Kasumi-1 (cell line): ENCODE data around the gene L1TD1.
"Not testable (repeated sequence)": the region's sequence is repeated elsewhere in the genome, so short reads cannot be mapped to it uniquely, and the experiment has no call there.

ENCODE experiments used
- DNase-seq, 2 experiments: peaks; one replicate each; lab custom pipeline; 2025; lab: John Stamatoyannopoulos, UW

The L1TD1 gene

DNA sequence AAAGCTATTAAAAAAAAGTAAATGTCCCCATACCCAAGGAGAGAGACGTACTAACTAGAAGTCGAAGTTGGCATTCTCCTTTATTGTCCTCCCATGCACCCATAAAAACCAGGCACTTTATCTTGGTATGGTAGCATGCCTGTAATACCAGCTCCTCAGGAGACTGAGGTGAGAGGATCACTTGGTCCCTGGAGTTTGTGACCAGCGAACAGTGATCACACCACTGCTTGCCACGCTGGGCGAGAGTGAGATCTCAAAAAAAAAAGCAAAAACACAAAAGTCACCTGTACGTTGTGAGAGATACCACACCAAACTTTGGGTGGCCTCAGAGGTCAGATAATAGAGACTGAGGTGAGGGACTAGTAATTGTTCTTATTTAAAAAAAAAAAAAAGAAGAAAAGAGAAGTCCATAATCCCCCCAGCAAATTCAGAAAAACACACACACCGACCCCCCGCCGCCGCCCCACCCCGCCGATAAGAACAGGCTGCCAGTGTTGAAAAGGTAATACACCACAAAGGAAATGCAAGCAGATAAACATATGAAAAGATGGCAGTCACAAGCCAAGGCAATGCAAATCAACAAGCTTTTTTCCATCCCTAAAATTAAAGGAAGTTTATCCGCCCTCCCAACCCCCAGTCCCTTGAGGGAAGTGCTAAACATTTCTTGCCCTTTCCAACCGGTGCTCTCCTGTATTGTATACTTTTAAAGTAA, 3.6 kb downstream of the L1TD1 start:
- no peak for DNase-seq

DNA sequence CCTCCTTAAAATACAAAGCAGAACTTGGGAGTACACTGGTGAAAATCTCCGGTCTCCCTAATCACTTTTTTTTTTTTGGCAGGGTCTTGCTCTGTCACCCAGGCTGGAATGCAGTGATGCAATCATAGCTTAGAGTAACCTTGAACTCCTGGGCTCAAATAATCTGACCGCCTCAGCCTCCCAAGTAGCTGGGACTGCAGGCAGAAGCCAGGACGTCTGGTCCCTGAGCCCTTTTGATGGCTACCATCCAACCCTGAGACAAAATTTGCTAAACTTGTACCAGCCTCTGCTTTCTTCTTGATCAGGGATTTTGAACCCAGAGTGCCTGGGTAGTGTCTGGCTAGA, 4.1 kb downstream of the L1TD1 start:
- DNase-seq: no peak

DNA sequence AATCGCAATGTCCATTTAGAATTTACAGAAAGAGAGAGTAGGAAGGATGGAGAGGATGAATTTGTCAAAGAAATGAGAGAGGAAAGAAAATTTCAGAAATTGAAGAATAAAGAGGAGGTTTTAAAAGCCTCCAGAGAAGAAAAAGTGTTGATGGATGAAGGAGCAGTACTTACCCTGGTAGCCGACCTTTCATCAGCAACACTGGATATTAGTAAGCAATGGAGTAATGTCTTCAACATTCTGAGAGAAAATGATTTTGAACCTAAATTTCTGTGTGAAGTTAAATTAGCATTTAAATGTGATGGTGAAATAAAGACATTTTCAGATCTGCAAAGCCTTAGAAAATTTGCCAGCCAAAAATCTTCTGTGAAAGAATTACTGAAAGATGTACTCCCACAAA, 12.5 kb downstream of the L1TD1 start:
- DNase-seq: no peak

DNA sequence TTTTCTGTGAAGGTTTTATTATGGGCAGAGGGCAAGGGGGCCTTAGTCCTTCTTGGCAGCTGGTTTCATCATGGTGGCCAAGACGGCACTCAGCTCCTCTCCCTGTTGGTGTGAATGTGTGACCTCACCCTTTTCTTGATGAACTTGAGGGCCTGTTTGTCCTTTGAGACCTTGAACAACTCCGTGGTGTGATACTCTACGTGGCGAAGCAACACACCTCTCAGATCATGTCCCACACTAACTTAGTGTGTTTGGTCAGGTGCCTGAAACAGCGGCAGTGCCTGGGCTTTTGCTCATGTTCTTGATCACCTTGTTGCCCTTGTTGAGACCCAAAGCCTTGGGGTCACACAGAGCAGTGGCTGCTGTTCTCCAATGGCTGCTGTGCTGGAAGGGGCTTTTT, 13.4 kb downstream of the L1TD1 start:
- no peak for DNase-seq

DNA sequence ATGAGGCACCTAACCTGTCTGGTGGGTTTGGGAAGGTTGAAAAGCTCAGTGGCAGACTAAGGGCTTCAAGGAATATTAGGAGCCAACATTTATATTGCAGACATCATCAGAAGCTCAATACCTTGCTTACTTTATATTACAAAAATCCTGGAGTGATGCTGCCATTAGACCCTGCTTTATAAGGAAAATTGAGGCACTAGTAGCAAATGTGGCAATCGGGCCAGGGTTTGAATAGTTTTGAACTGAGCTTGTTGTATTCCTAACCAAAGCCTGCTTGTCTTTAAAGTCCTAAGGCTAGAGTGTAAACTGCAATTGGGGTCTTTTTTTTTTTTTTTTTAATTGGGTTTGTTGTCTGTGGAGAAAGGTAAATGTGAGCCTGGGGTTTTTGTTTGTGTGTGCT, 14.3 kb downstream of the L1TD1 start:
- DNase-seq: no peak

DNA sequence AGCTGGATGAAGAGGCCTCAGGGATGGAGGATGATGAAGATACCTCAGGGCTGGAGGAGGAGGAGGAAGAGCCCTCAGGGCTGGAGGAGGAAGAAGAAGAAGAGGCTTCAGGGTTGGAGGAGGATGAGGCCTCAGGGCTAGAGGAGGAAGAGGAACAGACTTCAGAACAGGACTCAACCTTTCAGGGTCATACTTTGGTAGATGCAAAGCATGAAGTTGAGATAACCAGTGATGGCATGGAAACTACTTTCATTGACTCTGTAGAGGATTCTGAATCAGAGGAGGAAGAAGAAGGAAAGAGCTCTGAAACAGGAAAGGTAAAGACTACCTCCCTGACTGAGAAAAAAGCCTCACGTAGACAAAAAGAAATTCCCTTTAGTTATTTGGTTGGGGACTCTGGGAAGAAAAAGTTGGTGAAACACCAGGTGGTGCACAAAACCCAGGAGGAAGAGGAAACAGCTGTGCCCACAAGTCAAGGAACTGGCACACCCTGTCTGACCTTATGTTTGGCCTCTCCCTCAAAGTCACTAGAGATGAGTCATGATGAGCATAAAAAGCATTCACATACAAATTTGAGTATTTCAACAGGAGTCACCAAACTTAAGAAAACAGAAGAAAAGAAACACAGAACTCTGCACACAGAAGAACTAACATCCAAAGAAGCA, 15.4 kb downstream of the L1TD1 start:
- DNase-seq: peak; percentile 13 to 23

DNA sequence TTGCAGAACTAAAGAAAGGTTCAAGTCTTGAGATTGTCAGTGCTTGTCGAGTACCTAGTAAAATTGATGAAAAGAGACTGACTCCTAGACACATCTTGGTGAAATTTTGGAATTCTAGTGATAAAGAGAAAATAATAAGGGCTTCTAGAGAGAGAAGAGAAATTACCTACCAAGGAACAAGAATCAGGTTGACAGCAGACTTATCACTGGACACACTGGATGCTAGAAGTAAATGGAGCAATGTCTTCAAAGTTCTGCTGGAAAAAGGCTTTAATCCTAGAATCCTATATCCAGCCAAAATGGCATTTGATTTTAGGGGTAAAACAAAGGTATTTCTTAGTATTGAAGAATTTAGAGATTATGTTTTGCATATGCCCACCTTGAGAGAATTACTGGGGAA, 16.3 kb downstream of the L1TD1 start:
- DNase-seq: peak; percentile 6 to 30

DNA sequence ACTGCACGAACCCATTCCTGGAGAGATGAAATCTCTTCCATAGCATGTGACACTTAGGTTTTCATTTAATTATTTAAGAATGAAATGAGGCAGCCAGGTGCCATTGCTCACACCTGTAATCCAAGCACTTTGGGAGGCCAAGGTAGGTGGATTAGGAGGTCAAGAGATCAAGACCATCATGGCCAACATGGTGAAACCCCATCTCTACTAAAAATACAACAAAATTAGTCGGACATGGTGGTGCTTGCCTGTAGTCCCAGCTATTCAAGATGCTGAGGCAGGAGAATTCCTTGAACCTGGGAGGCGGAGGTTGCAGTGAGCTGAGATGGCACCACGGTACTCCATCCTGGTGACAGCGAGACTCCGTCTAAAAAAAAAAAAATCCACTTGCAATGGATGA, 17.8 kb downstream of the L1TD1 start:
- DNase-seq: no peak

DNA sequence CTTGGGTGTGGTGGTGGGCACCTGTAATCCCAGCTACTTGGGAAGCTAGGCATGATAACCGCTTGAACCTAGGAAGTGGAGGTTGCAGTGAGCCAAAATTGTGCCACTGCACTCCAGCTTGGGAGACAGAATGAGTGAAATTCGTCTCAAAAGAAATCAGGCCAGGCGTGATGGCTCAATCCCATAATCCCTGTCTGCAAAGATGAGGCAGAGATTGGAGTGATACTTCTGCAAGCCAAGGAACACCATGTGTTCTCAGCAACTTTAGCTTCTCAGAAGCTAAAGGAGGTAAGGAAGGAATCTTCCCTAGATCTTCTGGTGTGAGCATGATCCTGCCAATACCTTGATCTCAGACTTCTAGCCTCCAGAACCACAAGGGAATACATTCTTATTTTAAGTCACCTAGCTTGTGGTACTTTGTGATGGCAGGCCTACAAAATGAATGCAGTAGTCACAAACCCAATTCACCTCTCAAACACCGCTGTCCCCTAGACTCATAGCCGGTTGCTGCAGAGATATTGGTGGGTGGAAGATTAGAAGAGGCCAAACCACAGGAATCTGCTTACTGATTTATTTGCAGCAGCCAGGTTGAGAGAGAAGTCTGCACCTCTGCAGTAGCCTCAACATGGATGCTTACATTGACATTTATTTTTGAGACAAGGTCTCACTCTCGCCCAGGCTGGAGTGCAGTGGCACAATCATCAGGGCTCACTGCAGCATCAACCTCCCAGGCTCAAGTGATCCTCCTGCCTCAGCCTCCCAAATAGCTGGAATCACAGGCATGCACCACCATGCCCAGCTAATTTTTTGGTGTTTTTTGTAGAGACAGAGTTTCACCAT, 18.6 kb downstream of the L1TD1 start:
- DNase-seq: no peak

DNA sequence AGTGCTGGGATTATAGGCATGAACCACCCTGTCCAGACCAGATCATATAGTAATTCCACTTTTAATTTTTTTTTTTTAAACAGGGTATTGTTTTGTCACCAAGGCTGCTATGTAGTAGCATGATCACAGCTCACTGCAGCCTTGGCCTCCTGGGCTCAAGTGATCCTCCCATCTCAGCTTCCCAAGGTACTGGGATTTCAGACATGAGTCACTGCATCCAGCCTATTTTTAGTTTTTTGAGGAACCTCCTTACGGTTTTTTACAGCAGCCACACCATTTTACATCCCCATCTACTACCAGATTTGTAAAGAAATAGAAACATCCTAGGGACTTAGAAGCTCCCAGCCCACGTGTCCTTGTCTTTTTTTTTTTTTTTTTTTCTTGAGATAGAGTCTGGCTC, 24.0 kb downstream of the L1TD1 start:
- DNase-seq: no peak

DNA sequence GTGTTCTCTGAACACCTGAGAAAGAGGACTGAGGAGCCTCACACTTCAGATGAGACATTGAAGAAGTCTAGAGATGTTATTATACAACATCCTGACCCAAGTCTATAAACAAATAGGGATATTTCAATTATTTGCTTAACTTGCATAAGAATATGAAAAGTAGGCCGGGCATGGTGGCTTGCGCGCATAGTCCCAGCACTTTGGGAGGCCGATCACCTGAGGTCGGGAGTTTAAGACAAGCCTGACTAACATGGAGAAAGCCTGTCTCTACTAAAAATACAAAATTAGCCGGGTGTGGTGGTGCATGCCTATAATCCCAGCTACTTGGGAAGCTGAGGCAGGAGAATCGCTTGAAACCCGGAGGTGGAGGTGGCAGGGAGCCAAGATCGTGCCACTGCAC, 25.8 kb downstream of the L1TD1 start:
- not testable (repeated sequence) for DNase-seq

DNA sequence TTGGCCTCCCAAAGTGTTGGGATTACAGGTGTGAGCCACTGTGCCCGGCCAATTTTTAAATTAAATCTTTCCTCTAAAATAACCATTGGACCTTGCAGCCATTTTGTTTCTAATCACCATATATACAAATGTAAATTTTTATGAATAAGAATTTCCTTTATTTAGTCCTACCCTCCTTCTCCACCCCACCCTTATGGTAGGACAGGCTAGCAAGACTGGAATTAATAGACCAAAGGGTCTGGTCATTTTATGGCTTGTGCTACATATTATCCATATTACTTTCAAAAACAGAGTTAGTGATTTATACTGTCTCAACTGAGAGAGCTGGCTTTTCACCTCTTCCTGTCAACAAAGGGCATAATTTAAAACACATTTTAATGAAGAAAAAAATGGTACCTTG, 26.5 kb downstream of the L1TD1 start:
- DNase-seq: no peak

DNA sequence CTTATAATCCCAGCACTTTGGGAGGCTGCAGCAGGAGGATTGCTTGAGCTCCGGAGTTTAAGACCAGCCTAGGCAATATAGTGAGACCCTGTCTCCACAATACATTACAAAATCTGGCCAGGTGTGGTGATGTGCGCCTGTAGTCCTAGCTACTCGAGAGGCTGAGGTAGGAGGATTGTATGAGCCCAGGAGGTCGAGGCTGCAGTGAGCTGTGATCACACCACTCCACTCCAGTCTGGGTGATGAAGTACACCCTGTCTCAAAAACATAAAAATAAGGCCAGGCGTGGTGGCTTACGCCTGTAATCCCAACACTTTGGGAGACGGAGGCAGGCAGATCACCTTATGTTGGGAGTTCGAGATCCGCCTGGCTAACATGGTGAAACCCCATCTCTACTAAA, 27.7 kb downstream of the L1TD1 start:
- DNase-seq: no peak

DNA sequence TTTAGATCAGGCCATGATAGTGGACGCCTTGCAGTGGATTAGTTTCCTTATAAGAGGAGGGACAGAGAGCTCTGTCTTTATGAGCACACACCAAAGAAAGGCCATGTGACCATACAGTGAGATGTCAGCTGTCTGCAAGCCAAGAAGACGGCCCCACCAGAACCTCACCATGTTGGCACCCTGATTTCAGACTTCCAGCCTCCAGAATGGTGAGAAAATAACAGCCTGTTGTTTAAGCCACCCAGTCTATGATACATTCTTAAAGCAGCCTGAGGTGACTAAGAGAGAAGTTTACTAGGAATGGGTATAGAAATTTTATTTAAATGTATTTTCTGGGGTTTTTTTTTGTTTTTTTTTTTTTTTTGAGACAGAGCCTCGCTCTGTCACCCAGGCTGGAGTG, 29.5 kb downstream of the L1TD1 start:
- no peak for DNase-seq

DNA sequence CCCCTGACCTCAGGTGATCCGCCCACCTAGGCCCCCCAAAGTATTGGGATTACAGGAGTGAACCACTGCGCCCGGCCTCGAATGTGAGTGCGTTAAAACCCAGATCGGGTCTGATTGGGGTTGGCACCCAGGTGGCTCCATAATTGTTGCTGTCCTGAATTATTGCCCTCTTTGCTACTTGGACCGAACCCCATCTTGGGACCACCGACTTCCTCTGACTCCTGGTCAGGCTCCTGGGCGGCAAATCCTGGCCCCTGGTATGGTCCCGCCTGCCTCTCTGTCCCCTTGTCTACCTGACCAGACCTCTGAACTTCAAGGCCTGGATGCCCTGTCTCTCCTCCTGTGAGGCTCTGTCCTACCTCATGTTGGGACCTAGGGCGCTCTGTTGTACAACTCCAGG, 32.8 kb downstream of the L1TD1 start:
- DNase-seq: no peak

DNA sequence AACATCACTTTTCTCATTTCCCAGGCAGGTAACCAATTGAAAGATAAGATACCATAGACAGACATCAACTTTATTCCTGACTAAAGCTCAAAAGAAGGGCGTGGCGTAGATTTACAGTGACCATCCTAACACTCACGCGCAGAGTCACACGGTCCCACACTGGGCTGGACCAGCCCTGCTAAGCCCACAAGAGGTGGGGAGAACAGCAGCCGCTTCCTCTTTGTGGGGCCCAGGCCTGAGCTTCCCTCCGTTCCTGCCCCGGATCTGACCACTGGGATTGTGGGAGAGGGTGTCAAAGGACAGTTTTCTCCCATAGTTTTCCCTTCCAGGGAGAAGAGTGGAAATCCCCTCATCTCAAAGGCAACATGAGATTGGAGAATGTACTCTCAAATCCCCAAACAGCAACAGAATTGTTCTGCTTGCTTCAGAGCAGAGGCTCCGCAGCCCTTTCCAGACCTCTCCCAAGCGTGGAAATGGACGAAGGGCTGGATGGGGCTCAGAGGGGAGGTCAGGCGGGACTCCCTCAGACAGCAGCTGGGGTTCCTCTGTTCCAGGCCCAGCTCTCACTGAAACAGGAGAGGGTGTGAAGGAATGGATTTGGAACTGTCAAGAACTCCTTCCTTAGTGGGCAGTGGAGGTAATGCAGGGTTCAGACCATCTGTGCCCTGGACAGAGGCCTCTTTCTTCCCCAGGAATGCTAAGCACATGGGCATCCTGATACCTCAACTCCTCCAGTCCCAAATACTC, 33.7 kb downstream of the L1TD1 start:
- no peak for DNase-seq

DNA sequence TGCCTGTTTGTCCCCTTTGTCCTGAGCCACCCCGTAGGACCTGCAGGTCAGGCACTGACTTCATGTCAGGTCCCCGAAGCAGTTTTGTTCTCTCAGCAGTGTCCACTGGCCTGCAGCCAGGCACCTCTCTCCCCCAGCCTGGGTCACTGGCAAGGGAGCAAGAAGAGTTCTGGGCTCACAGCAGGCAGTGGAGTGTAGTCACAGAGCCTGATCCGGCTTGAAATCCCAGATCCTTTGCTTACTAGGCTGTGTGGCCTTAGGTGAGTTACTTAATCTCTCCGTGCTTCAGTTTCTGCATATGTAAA, 34.2 kb downstream of the L1TD1 start:
- DNase-seq: no peak

DNA sequence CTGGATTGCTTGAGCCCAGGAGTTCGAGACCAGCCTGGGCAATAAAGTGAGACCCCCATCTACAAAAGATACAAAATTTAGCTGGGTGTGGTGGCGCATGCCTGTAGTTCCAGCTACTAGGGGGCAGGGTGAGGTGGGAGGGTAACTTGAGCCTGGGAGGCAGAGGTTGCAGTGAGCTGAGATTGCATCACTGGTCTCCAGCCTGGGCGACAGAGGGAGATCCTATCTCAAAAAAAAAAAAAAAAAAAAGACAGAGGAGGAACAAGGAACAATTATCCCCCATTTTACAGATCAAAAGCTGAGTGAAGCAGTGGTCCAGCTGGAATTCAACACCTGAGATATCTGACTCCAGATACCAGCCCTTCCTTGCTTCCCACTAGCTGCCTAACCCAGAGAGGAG, 34.8 kb downstream of the L1TD1 start:
- no peak for DNase-seq

DNA sequence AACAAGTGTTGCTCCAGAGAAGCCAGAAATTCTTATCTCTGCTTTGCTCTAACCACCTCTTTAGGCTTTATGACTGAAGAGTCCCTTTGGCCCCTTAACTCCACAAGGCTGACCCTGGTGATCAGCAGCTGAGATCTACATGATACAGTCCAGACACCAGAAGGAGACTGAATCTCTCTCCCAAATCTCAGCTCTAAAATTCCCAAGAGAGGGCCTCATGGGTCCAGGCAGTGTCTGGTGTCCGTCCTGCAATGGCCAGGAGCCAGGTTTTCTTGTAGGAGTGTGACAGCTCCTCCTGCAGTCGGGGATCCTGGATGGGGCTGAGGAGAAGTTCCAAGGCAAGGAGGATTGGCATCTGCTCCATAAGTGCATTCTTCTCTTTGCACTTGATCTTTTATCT, 35.3 kb downstream of the L1TD1 start:
- DNase-seq: no peak

DNA sequence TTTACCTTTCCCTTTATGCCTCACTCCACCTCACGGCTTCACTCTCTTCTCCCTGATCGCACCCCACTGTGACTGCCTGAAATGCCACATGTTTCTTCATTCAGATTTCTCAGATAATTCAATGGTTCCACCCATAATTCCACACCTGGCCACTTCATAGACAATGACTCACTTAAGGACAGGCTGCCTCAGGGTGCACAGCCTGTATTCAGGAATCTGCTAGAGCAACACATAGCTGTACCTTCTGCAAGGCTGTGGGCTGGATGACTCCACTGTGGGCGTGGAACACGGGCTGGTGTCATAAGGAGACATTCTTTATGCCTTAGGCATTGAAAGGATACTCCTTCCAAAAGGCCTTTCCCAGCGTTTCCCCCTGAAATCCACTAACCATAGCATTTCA, 36.1 kb downstream of the L1TD1 start:
- DNase-seq: no peak

DNA sequence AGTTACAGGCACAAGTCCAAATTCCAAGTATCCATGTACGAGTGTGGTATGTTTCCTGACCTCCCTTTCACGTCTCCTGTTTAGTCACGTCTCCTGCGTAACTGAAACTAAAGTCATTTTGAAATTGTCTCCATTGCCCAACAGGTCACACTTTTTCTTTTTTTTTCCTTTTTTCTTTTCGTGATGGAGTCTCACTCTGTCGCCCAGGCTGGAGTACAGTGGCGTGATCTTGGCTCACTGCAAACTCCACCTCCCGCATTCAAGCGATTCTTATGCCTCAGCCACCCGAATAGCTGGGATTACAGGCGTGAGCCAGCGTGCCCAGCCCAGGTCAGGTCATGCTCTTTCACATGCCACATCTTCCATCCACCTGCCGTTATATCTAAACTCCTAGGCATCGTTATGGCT, 38.2 kb downstream of the L1TD1 start:
- no peak for DNase-seq

DNA sequence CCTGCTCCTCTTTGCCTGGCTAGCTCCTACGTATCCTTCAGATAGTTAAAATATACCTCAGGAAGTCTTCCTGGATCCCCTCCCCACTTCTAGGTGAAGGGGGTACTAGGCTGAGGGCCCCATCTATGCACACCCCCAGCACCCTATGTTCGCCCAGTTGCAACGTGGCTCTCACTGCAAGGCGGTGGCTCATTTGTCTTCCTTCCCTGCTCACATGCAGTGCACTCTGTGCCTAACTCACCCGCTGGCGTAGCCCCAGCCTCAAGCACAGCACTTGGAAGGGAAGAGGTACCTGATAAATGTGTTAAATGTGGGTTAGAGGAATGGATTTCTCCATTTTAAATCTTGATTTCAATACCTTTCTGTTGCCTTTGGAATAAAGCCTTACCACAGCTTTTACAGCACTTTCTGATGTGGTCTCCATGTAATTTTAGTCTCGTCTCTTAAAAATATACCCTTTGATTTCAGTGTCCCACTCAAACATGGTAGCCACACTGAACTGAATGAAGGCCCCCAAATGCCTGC, 39.3 kb downstream of the L1TD1 start:
- DNase-seq: no peak

DNA sequence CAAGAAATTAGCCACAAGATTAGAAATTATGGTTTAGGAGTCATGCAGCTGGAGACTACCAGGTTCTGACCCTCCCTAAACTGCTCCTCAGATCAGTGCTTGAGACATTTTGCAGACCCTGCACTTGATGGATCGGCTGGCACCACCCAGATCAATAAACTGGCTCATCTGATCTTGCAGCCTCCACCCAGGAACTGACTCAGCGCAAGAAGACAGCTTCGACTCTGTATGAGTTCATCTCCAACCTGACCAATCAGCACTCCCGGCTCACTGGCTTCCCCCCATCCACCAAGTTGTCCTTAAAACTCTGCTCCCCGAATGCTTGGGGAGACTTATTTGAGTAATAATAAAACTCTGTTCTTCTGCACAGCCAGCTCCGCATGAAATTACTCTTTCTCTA, 40.0 kb downstream of the L1TD1 start:
- DNase-seq: no peak
